HEK293 (cell line): ENCODE results near the gene SFT2D1.
A peak's percentile ranks its signal among the peaks of the same experiment; 100 is the strongest.

Experiments used
- CTCF ChIA-PET: fragments of 350-600 bp; formaldehyde crosslinking; extraction: SDS; loops from one replicate; lab custom pipeline; 2021; ENCODE audit warnings: antibody characterized with exemption; lab: Yijun Ruan, JAX
- POLR2A ChIA-PET: fragments of 300-600 bp; formaldehyde crosslinking; extraction: SDS; loops from one replicate; lab custom pipeline; 2020; ENCODE audit warnings: antibody characterized with exemption, inconsistent platforms; lab: Yijun Ruan, JAX
- H3K27ac ChIP-seq: fragments of 200-500 bp; sonication (Bioruptor generic); 2 replicates; pipeline ENCODE4 v1.5.1; 2014; ENCODE audit warnings: low read depth, low read length, control low read depth, inconsistent platforms; ENCODE audit errors: extremely low read depth
- H3K36me3 ChIP-seq, 2 experiments: fragments of 200-500 bp in 1 of 2; sonication (Bioruptor generic) in 1 of 2; 1 replicate in 1 of 2; 2 replicates in 1 of 2; pipeline ENCODE4 v1.5.1; 2014 to 2017; ENCODE audit warnings: inconsistent platforms in 2 of 2, low read length in 2 of 2; ENCODE audit not compliant: control insufficient read depth in 2 of 2, insufficient read depth in 1 of 2
- H3K4me1 ChIP-seq: fragments of 200-500 bp; sonication (Bioruptor generic); 2 replicates; pipeline ENCODE4 v1.5.1; 2014; ENCODE audit warnings: mild to moderate bottlenecking, low read length, inconsistent platforms; ENCODE audit not compliant: control insufficient read depth, insufficient read depth
- H3K4me3 ChIP-seq: 2 replicates; pipeline ENCODE4 v1.5.1; 2011; ENCODE audit warnings: low read depth, mild to moderate bottlenecking, control low read depth, low read length, moderate library complexity
- H3K9me3 ChIP-seq: fragments of 200-500 bp; sonication (Bioruptor generic); 2 replicates; pipeline ENCODE4 v1.5.1; 2014; ENCODE audit warnings: low read depth, low read length, inconsistent platforms; ENCODE audit not compliant: control insufficient read depth, insufficient read depth
- GLIS2 ChIP-seq: fragments of 450-650 bp; formaldehyde crosslinking; IDR thresholded peaks from 2 replicates; pipeline ENCODE4 v1.5.1; 2016; ENCODE audit warnings: missing biosample characterization, missing genetic modification characterization
- KLF10 ChIP-seq: fragments of 450-650 bp; IDR thresholded peaks from 2 replicates; pipeline ENCODE4 v1.5.1; 2018; ENCODE audit warnings: missing biosample characterization, mild to moderate bottlenecking, missing genetic modification characterization
- SCRT1 ChIP-seq: fragments of 450-650 bp; formaldehyde crosslinking; IDR thresholded peaks from 2 replicates; pipeline ENCODE4 v1.5.1; 2016; ENCODE audit warnings: missing biosample characterization, missing genetic modification characterization, borderline replicate concordance
- SCRT2 ChIP-seq: fragments of 450-650 bp; formaldehyde crosslinking; IDR thresholded peaks from 2 replicates; pipeline ENCODE4 v1.5.1; 2016; ENCODE audit warnings: missing biosample characterization, missing genetic modification characterization
- SETDB1 ChIP-seq: IDR thresholded peaks from one replicate; pipeline ENCODE4 v1.6.1; 2017; ENCODE audit warnings: mild to moderate bottlenecking, low read length, moderate library complexity, mixed read lengths; ENCODE audit not compliant: insufficient read length
- SP7 ChIP-seq: fragments of 450-650 bp; formaldehyde crosslinking; IDR thresholded peaks from 2 replicates; pipeline ENCODE4 v1.5.1; 2016; ENCODE audit warnings: missing biosample characterization, missing genetic modification characterization
- ZBTB20 ChIP-seq: fragments of 450-650 bp; formaldehyde crosslinking; IDR thresholded peaks from 2 replicates; pipeline ENCODE4 v1.5.1; 2016; ENCODE audit warnings: missing biosample characterization, missing genetic modification characterization
- ZNF24 ChIP-seq: fragments of 450-650 bp; formaldehyde crosslinking; IDR thresholded peaks from 2 replicates; pipeline ENCODE4 v1.5.1; 2016; ENCODE audit warnings: missing biosample characterization, missing genetic modification characterization
- ZNF292 ChIP-seq: fragments of 450-650 bp; formaldehyde crosslinking; IDR thresholded peaks from 2 replicates; pipeline ENCODE4 v1.5.1; 2016; ENCODE audit warnings: low read depth, missing biosample characterization, missing genetic modification characterization, borderline replicate concordance
- ZNF350 ChIP-seq: fragments of 450-650 bp; formaldehyde crosslinking; IDR thresholded peaks from 2 replicates; pipeline ENCODE4 v1.5.0; 2017; ENCODE audit warnings: missing biosample characterization, mild to moderate bottlenecking, missing genetic modification characterization
- ZNF404 ChIP-seq: fragments of 450-650 bp; formaldehyde crosslinking; IDR thresholded peaks from 2 replicates; pipeline ENCODE4 v1.5.1; 2017; ENCODE audit warnings: missing biosample characterization, missing genetic modification characterization
- ZNF555 ChIP-seq: fragments of 450-650 bp; formaldehyde crosslinking; conservative IDR thresholded peaks from 2 replicates; pipeline ENCODE4 v1.5.1; 2017; ENCODE audit warnings: missing biosample characterization, mild to moderate bottlenecking, missing genetic modification characterization, inconsistent platforms
- ZNF621 ChIP-seq: fragments of 450-650 bp; formaldehyde crosslinking; IDR thresholded peaks from 2 replicates; pipeline ENCODE4 v1.5.1; 2017; ENCODE audit warnings: missing biosample characterization, missing genetic modification characterization
- ZNF654 ChIP-seq: fragments of 450-650 bp; formaldehyde crosslinking; IDR thresholded peaks from 2 replicates; pipeline ENCODE4 v1.5.1; 2016; ENCODE audit warnings: low read depth, missing biosample characterization, missing genetic modification characterization
- ZNF660 ChIP-seq: fragments of 450-650 bp; IDR thresholded peaks from 2 replicates; pipeline ENCODE4 v1.5.1; 2018; ENCODE audit warnings: missing biosample characterization, mild to moderate bottlenecking, missing genetic modification characterization
- ZNF830 ChIP-seq: fragments of 450-650 bp; IDR thresholded peaks from 2 replicates; pipeline ENCODE4 v1.5.0; 2018; ENCODE audit warnings: missing biosample characterization, missing genetic modification characterization, low read depth, mild to moderate bottlenecking, moderate library complexity
- ZSCAN30 ChIP-seq: fragments of 450-650 bp; IDR thresholded peaks from 2 replicates; pipeline ENCODE4 v1.5.1; 2018; ENCODE audit warnings: missing biosample characterization, mild to moderate bottlenecking, missing genetic modification characterization, moderate library complexity
- TF ChIP-seq, protein P1 (sequence below): fragments of 450-650 bp; formaldehyde crosslinking; IDR thresholded peaks from 2 replicates; pipeline ENCODE4 v1.5.1; 2016; ENCODE audit warnings: missing biosample characterization, missing genetic modification characterization
- TF ChIP-seq, protein P2 (sequence below): fragments of 450-650 bp; formaldehyde crosslinking; IDR thresholded peaks from 2 replicates; pipeline ENCODE4 v1.5.1; 2016; ENCODE audit warnings: missing biosample characterization, missing genetic modification characterization
- TF ChIP-seq, protein P3 (sequence below): fragments of 450-650 bp; formaldehyde crosslinking; IDR thresholded peaks from 2 replicates; pipeline ENCODE4 v1.5.1; 2017; ENCODE audit warnings: missing biosample characterization, missing genetic modification characterization
- TF ChIP-seq, protein P4 (sequence below): fragments of 450-650 bp; formaldehyde crosslinking; IDR thresholded peaks from 2 replicates; pipeline ENCODE4 v1.5.1; 2016; ENCODE audit warnings: missing biosample characterization, missing genetic modification characterization

SFT2D1 gene

DNA sequence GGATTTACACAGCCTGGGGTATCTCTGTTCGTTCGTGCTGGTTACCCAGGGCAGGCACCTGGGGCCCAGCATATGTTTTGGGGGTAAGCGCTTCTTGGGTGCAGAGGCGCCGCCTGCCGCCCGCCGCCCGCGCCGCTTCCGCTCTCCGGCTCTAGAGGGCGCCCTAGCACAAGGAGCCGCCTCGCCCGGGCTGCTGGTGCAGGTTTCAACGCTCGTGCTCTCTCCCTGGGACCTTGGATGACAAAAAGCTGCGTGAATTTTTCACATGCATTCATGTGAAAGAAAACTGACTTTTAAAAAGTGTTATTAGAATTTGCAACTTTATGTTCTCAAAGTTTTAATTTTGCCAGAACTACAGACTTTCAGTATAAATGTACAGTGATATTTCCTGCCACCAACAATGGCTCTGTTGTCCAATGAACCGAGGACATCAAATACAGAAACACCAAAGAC, 66.6 kb downstream of the SFT2D1 start (continued):
- peak; percentile 73; the same call in 1 of the 2 replicates for TF ChIP-seq ZNF660
- TF ChIP-seq, protein P1, sequence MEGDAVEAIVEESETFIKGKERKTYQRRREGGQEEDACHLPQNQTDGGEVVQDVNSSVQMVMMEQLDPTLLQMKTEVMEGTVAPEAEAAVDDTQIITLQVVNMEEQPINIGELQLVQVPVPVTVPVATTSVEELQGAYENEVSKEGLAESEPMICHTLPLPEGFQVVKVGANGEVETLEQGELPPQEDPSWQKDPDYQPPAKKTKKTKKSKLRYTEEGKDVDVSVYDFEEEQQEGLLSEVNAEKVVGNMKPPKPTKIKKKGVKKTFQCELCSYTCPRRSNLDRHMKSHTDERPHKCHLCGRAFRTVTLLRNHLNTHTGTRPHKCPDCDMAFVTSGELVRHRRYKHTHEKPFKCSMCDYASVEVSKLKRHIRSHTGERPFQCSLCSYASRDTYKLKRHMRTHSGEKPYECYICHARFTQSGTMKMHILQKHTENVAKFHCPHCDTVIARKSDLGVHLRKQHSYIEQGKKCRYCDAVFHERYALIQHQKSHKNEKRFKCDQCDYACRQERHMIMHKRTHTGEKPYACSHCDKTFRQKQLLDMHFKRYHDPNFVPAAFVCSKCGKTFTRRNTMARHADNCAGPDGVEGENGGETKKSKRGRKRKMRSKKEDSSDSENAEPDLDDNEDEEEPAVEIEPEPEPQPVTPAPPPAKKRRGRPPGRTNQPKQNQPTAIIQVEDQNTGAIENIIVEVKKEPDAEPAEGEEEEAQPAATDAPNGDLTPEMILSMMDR (tag by site-specific recombination): peak; percentile 94
- no peak for TF ChIP-seq ZNF350
- peak; percentile 45; the same call in 1 of the 2 replicates for TF ChIP-seq KLF10 (tag by site-specific recombination)
- peak; percentile 75 for TF ChIP-seq ZNF654
- TF ChIP-seq ZBTB20 (tag by site-specific recombination): no peak
- no peak for TF ChIP-seq ZNF24
- TF ChIP-seq, protein P2, sequence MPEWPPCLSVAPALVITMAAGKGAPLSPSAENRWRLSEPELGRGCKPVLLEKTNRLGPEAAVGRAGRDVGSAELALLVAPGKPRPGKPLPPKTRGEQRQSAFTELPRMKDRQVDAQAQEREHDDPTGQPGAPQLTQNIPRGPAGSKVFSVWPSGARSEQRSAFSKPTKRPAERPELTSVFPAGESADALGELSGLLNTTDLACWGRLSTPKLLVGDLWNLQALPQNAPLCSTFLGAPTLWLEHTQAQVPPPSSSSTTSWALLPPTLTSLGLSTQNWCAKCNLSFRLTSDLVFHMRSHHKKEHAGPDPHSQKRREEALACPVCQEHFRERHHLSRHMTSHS (tag by site-specific recombination): no peak
- peak; percentile 40; the same call in 1 of the 2 replicates for TF ChIP-seq ZSCAN30 (tag by site-specific recombination)

DNA sequence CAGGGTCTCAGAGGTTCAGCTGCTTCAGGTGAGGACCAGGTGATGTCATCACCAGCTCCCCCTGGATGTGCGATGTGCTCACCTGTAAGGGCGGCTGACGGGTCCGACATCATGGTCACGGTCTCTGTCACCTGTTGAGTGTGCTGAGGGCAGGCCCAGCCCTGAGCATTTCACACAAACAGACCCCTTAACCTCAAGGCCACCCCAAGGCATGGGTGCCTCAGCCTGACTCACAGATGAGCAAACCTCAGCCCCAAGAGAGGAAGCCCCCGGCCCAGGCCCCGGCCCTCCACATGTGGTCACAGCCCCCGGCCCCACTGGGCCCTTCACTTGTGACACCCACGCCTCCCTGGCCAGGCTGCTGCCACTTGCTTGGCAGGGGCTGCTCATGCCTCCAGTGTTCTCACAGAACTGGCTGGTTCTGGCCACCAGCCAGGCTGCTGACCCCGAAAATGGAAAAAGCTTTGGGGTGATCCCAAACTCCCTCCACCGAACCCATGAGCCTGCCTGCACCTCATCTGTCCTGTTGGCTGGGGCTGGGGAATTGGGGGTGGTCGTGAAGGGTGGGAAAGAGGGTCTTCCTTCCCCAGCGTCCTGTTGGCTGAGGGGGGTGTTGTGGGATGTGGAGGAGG, 67.5 kb downstream of the SFT2D1 start:
- Histone ChIP-seq H3K9me3 (no peaks in the 10 kb centered on the region), H3K36me3 (no peaks in the 10 kb centered on the region), H3K4me3 (no peak overlapping the region), H3K4me1 (no peaks in the 10 kb centered on the region), H3K27ac (no peak overlapping the region)
- CTCF ChIA-PET: interaction anchor here (0.6 to 5.0 kb wide), 9 partner anchors 24 to 125 kb away, joined by 3 to 94 read pairs (median 3); no protein-coding TSS in a partner anchor
- TF ChIP-seq SCRT2 (tag by site-specific recombination) (peak; percentile 71), GLIS2 (no peak)
- POLR2A ChIA-PET: no interaction called here

DNA sequence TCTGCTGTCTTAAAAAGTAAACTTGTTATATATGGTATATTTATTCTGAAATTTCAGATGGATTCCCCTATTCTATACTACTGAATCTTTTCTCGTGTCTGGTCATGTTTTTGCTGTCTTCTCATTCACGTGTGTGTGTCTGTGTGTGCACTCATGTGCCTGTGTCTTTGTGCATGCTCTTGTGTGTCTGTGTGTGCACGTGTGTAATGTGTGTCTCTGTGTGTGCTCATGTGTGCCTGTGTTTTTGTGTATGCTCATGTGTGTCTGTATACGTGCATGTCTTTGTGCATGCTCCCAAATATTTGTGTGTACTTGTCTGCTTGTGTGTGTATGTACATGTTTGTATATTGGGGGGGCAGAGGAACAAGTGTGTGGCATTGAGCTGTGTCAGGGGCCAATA, 68.2 kb downstream of the SFT2D1 start:
- Histone ChIP-seq H3K27ac (no peak overlapping the region), H3K36me3 (no peaks in the 10 kb centered on the region)
- TF ChIP-seq, protein P3, sequence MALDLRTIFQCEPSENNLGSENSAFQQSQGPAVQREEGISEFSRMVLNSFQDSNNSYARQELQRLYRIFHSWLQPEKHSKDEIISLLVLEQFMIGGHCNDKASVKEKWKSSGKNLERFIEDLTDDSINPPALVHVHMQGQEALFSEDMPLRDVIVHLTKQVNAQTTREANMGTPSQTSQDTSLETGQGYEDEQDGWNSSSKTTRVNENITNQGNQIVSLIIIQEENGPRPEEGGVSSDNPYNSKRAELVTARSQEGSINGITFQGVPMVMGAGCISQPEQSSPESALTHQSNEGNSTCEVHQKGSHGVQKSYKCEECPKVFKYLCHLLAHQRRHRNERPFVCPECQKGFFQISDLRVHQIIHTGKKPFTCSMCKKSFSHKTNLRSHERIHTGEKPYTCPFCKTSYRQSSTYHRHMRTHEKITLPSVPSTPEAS (tag by site-specific recombination): peak; percentile 84
- TF ChIP-seq SETDB1 (no peak), ZNF555 (tag by site-specific recombination) (no peak)
- TF ChIP-seq, all 188 proteins: peak for 1
- H3K4me3 ChIP-seq: no peak overlapping the region
- ChIA-PET CTCF (interaction anchor here (0.6 to 5.0 kb wide), 8 partner anchors 23 to 126 kb away, joined by 3 to 94 read pairs (median 3); no protein-coding TSS in a partner anchor), POLR2A (no interaction called here)
- no peaks in the 10 kb centered on the region for H3K4me1 ChIP-seq
- H3K9me3 ChIP-seq: no peaks in the 10 kb centered on the region

DNA sequence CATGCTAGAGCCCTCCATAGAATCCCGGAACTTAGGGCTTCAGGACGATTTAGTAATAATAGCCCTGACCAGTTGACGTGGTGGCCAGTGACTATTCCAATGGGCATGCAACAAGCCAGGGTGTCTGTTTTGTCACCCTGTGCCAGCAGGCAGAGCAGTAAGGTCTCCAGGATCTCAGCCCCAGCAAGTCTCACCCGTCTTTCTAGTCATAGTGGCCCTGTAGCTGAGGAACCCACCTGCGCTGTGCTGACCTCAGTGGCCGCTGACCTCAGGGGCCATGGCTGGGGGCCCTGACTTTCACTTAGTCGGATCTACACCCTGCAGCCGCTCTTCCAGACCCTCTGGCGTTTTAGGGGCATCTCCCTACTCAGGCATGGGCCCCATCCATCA, 71.0 kb downstream of the SFT2D1 start:
- POLR2A ChIA-PET: no interaction called here
- H3K4me1 ChIP-seq: no peaks in the 10 kb centered on the region
- no peaks in the 10 kb centered on the region for H3K36me3 ChIP-seq
- H3K9me3 ChIP-seq: no peaks in the 10 kb centered on the region
- H3K4me3 ChIP-seq: no peak overlapping the region
- CTCF ChIA-PET: interaction anchor here (1.0 kb wide), 1 partner anchor 130 kb away, joined by 3 read pairs; no protein-coding TSS in a partner anchor
- H3K27ac ChIP-seq: no peak overlapping the region
- no peak for TF ChIP-seq ZNF292 (tag by site-specific recombination)
- TF ChIP-seq, protein P4, sequence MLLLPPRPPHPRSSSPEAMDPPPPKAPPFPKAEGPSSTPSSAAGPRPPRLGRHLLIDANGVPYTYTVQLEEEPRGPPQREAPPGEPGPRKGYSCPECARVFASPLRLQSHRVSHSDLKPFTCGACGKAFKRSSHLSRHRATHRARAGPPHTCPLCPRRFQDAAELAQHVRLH (tag by site-specific recombination): no peak
- TF ChIP-seq ZNF830: no peak
- no peak for TF ChIP-seq ZNF404 (tag by site-specific recombination)
- no peak for TF ChIP-seq SCRT1 (tag by site-specific recombination)
- no peak for TF ChIP-seq SP7 (tag by site-specific recombination)
- no peak for TF ChIP-seq ZNF621 (tag by site-specific recombination)
